Endothelial cell (in vitro differentiated cells): ENCODE measurements around the gene MYO7B. TPM values are rescaled to one million over a fixed set of nuclear protein-coding genes. Genes with fewer than 3 reads are reported as not detected.

ENCODE experiments used
- DNase-seq: peaks from one replicate; pipeline ENCODE4 v3.0.0; 2021; ENCODE audit warnings: low spot score
- H3K27ac Mint-ChIP-seq: one replicate; pipeline ENCODE4 v1.8.0; 2021; ENCODE audit warnings: mixed read lengths, inconsistent platforms; ENCODE audit not compliant: unreplicated experiment
- H3K27me3 Mint-ChIP-seq: one replicate; pipeline ENCODE4 v1.8.0; 2021; ENCODE audit warnings: mild to moderate bottlenecking, moderate library complexity, mixed read lengths, inconsistent platforms; ENCODE audit not compliant: unreplicated experiment
- H3K36me3 Mint-ChIP-seq: one replicate; pipeline ENCODE4 v1.8.0; 2021; ENCODE audit warnings: mild to moderate bottlenecking, low read depth, mixed read lengths, inconsistent platforms; ENCODE audit not compliant: unreplicated experiment
- H3K4me1 Mint-ChIP-seq: one replicate; pipeline ENCODE4 v1.8.0; 2021; ENCODE audit warnings: mild to moderate bottlenecking, mixed read lengths, inconsistent platforms; ENCODE audit not compliant: unreplicated experiment
- H3K4me3 Mint-ChIP-seq: one replicate; pipeline ENCODE4 v1.8.0; 2021; ENCODE audit warnings: mild to moderate bottlenecking, mixed read lengths, inconsistent platforms; ENCODE audit not compliant: unreplicated experiment
- H3K9me3 Mint-ChIP-seq: one replicate; pipeline ENCODE4 v1.8.0; 2021; ENCODE audit warnings: mixed read lengths, inconsistent platforms; ENCODE audit not compliant: unreplicated experiment
- CTCF ChIP-seq: fragments of 200-600 bp; sonication (generic); IDR thresholded peaks from one replicate; pipeline ENCODE4 v1.5.0; 2021; ENCODE audit warnings: antibody characterized with exemption; ENCODE audit not compliant: unreplicated experiment
- total RNA-seq: library from RNA; stranded (reverse); fragmentation: NEBNext Ultra II Directional; extraction: Animal tissue kit (Norgen Biotek cat#: 25700); gene quantifications from one replicate; pipeline ENCODE4 v1.2.1, GENCODE V29; 2021; ENCODE audit not compliant: unreplicated experiment

The MYO7B gene
- total RNA-seq, 1 donor from 2014 or later = 0.90 TPM

- H3K4me1 Mint-ChIP-seq = peaks cover 16% of the 10 kb centered on the region
- no peak for TF ChIP-seq CTCF
- no peak for DNase-seq
- peaks cover 9% of the 10 kb centered on the region for H3K36me3 Mint-ChIP-seq
- peaks cover 20% of the 10 kb centered on the region for H3K27me3 Mint-ChIP-seq
- H3K9me3 Mint-ChIP-seq = no peaks in the 10 kb centered on the region
- no peak overlapping the region for H3K4me3 Mint-ChIP-seq
- no peak overlapping the region for H3K27ac Mint-ChIP-seq
Observed at GRCh38 chr2:127647242-127648190, 112.0 kb downstream of the MYO7B start.

- Mint-ChIP-seq H3K27me3 (peaks cover 20% of the 10 kb centered on the region), H3K9me3 (no peaks in the 10 kb centered on the region), H3K27ac (no peak overlapping the region), H3K4me1 (peaks cover 16% of the 10 kb centered on the region), H3K36me3 (peaks cover 9% of the 10 kb centered on the region), H3K4me3 (no peak overlapping the region)
- no peak for DNase-seq
- TF ChIP-seq CTCF = no peak
Observed at GRCh38 chr2:127648321-127648720, 112.8 kb downstream of the MYO7B start.

GRCh38 chr2:127649100-127649611, 113.7 kb downstream of the MYO7B start:
- H3K27me3 Mint-ChIP-seq = peaks cover 22% of the 10 kb centered on the region
- DNase-seq = no peak
- peaks cover 16% of the 10 kb centered on the region for H3K4me1 Mint-ChIP-seq
- no peak overlapping the region for H3K27ac Mint-ChIP-seq
- TF ChIP-seq CTCF = no peak
- H3K36me3 Mint-ChIP-seq = peaks cover 9% of the 10 kb centered on the region
- H3K4me3 Mint-ChIP-seq = no peak overlapping the region
- H3K9me3 Mint-ChIP-seq = no peaks in the 10 kb centered on the region

GRCh38 chr2:127649684-127650040, 114.2 kb downstream of the MYO7B start:
- Mint-ChIP-seq H3K4me3 (no peak overlapping the region), H3K4me1 (peaks cover 16% of the 10 kb centered on the region), H3K27ac (no peak overlapping the region), H3K36me3 (peaks cover 6% of the 10 kb centered on the region), H3K9me3 (no peaks in the 10 kb centered on the region), H3K27me3 (peaks cover 22% of the 10 kb centered on the region)
- peak; percentile 91 for TF ChIP-seq CTCF
- peak; percentile 94 for DNase-seq
